ENCODE results near the gene LTB4R.

- TF ChIP-seq REST (IDR thresholded peaks at IDR 0.05; ENCODE audit: insufficient read depth in 1 of 2, low read depth in 2 of 2, low read length in 2 of 2) (no peak), POLR2AphosphoS5 (IDR thresholded peaks at IDR 0.05; ENCODE audit: low read depth, low read length) (no peak), TAF1 (IDR thresholded peaks at IDR 0.05; ENCODE audit: borderline replicate concordance, insufficient read depth, low read length) (no peak), SIN3A (IDR thresholded peaks at IDR 0.05; ENCODE audit: borderline replicate concordance, insufficient read depth, low read length) (no peak), FOXP2 (optimal IDR thresholded peaks at IDR 0.05; ENCODE audit: borderline replicate concordance, extremely low read depth, extremely low read length, insufficient read depth) (no peak)
Measured at GRCh38 chr14:24338843-24339242, 27.5 kb downstream of the LTB4R start.

All from PFSK-1 (cell line).